GM12801 (cell line): ENCODE measurements around the gene CRX.

Experiments
- TF ChIP-seq, protein P1 (sequence below): IDR thresholded peaks from one replicate; pipeline ENCODE4 v1.5.1; 2011; ENCODE audit warnings: control low read depth; ENCODE audit not compliant: insufficient read length; ENCODE audit errors: extremely low read depth

CRX gene

GRCh38 chr19:47786566-47786965 is 35.2 kb upstream of the CRX start:
- TF ChIP-seq, protein P1, sequence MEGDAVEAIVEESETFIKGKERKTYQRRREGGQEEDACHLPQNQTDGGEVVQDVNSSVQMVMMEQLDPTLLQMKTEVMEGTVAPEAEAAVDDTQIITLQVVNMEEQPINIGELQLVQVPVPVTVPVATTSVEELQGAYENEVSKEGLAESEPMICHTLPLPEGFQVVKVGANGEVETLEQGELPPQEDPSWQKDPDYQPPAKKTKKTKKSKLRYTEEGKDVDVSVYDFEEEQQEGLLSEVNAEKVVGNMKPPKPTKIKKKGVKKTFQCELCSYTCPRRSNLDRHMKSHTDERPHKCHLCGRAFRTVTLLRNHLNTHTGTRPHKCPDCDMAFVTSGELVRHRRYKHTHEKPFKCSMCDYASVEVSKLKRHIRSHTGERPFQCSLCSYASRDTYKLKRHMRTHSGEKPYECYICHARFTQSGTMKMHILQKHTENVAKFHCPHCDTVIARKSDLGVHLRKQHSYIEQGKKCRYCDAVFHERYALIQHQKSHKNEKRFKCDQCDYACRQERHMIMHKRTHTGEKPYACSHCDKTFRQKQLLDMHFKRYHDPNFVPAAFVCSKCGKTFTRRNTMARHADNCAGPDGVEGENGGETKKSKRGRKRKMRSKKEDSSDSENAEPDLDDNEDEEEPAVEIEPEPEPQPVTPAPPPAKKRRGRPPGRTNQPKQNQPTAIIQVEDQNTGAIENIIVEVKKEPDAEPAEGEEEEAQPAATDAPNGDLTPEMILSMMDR = no peak

DNA sequence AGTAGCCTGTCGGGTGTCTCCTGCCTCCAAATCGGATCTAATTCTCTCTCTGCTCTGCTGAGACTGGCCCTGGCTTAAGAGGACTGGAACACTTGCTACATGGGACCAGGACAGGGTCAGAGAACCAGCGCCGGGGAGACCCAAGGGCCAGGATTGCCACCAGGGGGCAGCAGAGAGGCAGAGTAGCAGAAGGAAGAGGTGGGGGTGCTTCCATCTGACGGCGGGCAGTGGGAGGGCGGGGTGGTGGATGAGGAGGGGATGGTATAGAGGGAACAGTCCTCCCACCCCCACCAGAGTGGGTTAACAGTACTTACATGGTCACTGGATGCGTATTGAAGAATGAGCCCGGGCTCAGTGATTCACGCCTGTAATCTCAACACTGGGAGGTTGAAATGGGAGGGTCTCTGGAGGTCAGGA is 31.3 kb upstream of the CRX start:
- TF ChIP-seq, protein P1 = no peak

DNA sequence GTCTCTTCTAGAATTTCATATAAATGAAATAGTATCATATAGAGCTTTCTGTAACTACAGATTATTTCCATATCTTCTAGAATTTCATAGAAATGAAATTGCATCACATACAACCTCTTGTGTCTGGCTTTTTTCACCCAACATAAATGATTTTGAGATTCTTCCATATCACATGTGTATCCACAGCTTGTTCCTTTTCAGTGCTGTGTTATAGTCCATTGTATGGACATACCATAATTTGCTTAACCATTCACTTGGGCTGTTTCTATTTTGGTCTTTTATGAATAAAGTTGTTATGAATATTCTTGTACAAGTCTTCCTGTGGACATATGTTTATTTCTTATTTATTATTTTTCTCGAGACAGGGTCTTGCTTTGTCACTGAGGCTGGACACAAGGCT is 29.1 kb upstream of the CRX start:
- TF ChIP-seq, protein P1 = no peak

DNA sequence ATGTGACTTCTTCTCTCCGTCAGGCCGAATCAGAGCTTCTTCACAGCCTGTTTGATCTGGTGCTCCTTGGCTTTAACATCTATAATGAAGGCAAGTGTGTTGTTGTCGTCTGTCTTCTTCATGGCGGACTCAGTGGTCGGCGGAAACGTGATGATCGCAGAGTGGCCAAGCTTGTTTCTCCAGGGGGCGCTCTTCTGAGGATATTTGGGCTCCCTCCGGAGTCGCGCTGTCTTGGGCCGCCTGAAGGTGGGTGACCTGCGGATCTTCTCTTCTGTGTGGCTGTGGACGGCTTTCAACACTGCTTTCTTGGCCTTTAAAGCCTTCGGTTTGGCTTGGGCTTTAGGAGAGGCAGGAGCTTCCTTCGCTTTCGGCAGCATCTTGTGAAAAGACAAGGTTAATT is 27.2 kb upstream of the CRX start:
- TF ChIP-seq, protein P1 = no peak

- TF ChIP-seq, protein P1 = no peak
Observed at GRCh38 chr19:47796785-47797184, 25.0 kb upstream of the CRX start.

DNA sequence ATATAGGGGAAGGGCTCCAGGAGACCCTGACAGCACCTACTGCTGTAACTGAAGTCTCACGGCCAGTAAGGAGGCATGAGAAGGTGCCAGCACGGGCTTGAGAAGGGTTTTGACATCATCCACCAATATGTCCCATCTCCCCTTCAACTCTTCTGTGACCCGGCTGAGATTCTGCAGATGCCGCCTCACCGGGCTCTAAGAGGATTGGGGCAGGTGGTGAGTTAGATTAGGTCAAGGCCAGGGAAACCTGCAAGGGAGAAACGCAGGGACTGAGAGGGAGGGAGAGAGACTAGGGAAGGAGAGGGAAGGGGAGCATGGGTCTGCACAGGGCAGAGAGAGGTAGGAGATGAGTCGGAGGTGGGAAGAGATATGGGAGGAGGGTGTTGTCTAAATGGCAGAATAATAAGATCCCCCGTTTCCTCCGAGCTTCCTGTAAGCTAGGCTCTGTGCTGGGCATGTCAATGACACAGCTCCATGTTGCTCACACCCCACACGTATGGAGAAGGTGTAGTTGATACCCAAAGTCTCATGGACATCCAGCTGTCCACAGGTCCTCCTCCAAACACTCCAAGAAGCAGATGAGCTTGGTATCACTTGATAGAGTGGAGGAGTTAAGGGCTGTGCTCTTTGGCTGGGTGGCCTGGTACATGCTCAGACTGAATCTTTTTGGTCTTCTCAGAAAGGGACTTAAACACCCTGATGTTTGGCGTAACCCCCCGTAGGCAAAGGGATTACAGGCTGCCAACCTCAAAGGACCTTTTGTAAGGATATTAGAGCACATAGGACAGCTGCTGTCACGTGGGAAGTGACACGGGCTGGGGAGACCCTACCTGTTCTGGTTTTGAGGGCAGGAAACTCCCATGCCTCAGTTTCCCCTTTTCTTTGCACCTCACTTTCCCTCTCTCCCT is 23.5 kb upstream of the CRX start:
- TF ChIP-seq, protein P1 = no peak

- TF ChIP-seq, protein P1 = no peak
Observed at GRCh38 chr19:47798904-47799266, 22.9 kb upstream of the CRX start.
